GM10248 (cell line): ENCODE results near the gene PI16.
"Not testable (repeated sequence)": the region's sequence is repeated elsewhere in the genome, so short reads cannot be mapped to it uniquely, and the experiment has no call there.

Experiments used
- CTCF ChIA-PET: fragments of 300-600 bp; sonication (Branson Sonifier 250); formaldehyde crosslinking; extraction: SDS; loops from one replicate; lab custom pipeline; 2021; ENCODE audit warnings: antibody characterized with exemption; lab: Yijun Ruan, JAX
- POLR2A ChIA-PET: fragments of 350-650 bp; sonication (Branson Sonifier 250); formaldehyde crosslinking; extraction: SDS; loops from one replicate; lab custom pipeline; 2020; ENCODE audit warnings: antibody characterized with exemption; lab: Yijun Ruan, JAX
- DNase-seq: peaks from one replicate; pipeline ENCODE4 v3.0.0; 2012; ENCODE audit errors: extremely low spot score
- CTCF ChIP-seq: IDR thresholded peaks from 2 replicates; pipeline ENCODE4 v1.5.1; 2012; ENCODE audit warnings: mild to moderate bottlenecking, low read depth; ENCODE audit errors: extremely low read depth, missing control alignments, control extremely low read depth

PI16 gene

GRCh38 chr6:36934901-36935300, 19.6 kb upstream of the PI16 start:
- DNase-seq = no peak
- ChIA-PET POLR2A (no interaction called here), CTCF (interaction anchor here (1.1 to 1.5 kb wide), 2 partner anchors 35 to 83 kb away, joined by 3 to 5 read pairs; no protein-coding TSS in a partner anchor)
- TF ChIP-seq CTCF = no peak

GRCh38 chr6:36936824-36937223, 17.7 kb upstream of the PI16 start:
- CTCF ChIA-PET = interaction anchor here (0.7 to 1.8 kb wide), 4 partner anchors 13 to 81 kb away, joined by 3 to 6 read pairs (median 4); partner anchors contain the start of gene PI16
- DNase-seq = no peak
- POLR2A ChIA-PET = no interaction called here
- TF ChIP-seq CTCF = no peak

GRCh38 chr6:36937896-36938295, 16.6 kb upstream of the PI16 start:
- DNase-seq = no peak
- no peak for TF ChIP-seq CTCF
- ChIA-PET CTCF (interaction anchor here (1.5 to 1.8 kb wide), 2 partner anchors 12 to 17 kb away, joined by 4 to 6 read pairs; partner anchors contain the start of gene PI16), POLR2A (no interaction called here)

- ChIA-PET CTCF (no interaction called here), POLR2A (no interaction called here)
- DNase-seq = no peak
- no peak for TF ChIP-seq CTCF
These were observed 16.0 kb upstream of the PI16 start for GRCh38 chr6:36938536-36938935.

GRCh38 chr6:36939005-36939404, 15.5 kb upstream of the PI16 start:
- CTCF ChIA-PET, DNase-seq, POLR2A ChIA-PET: not testable (repeated sequence)

GRCh38 chr6:36940027-36940426, 14.5 kb upstream of the PI16 start:
- no peak for TF ChIP-seq CTCF
- POLR2A ChIA-PET = no interaction called here
- no peak for DNase-seq
- CTCF ChIA-PET = no interaction called here

- POLR2A ChIA-PET, DNase-seq, CTCF ChIA-PET: not testable (repeated sequence)
These were observed 13.0 kb upstream of the PI16 start for GRCh38 chr6:36941561-36941960.

- POLR2A ChIA-PET, CTCF ChIA-PET, DNase-seq: not testable (repeated sequence)
These were observed 12.2 kb upstream of the PI16 start for GRCh38 chr6:36942329-36942728.
